Stimulated activated naive B cell treated with anti-CD40 and anti-IgM and Interleukin-4, amounts not matched to agents 10 μg/mL and 1 μg/mL and 100 μg/mL, for 72 hours (primary cell): Measurements from ENCODE around the gene COX7B2.
A peak's percentile ranks its signal among the peaks of the same experiment; 100 is the strongest.

ENCODE experiments used
- ATAC-seq, 2 donors: fragments of 150-1000 bp; cut with Tn5 transposase; replicated peaks; 2 replicates each; pipeline ENCODE4 v1.10.0; 2021; ENCODE audit warnings: moderate library complexity in 1 of 2
- DNase-seq: peaks from one replicate; pipeline ENCODE4 v3.0.0; 2021
- H3K27ac Mint-ChIP-seq: one replicate; pipeline ENCODE4 v1.8.0; 2022; ENCODE audit warnings: mild to moderate bottlenecking, mixed read lengths
- H3K27me3 Mint-ChIP-seq, 2 donors: one replicate each; pipeline ENCODE4 v1.8.0; 2022; ENCODE audit warnings: mixed read lengths in 2 of 2
- H3K36me3 Mint-ChIP-seq, 2 donors: one replicate each; pipeline ENCODE4 v1.8.0; 2022; ENCODE audit warnings: mixed read lengths in 2 of 2, mild to moderate bottlenecking in 1 of 2
- H3K4me1 Mint-ChIP-seq, 2 donors: one replicate each; pipeline ENCODE4 v1.8.0; 2022; ENCODE audit warnings: mixed read lengths in 2 of 2, mild to moderate bottlenecking in 1 of 2
- H3K4me3 Mint-ChIP-seq, 2 donors: one replicate each; pipeline ENCODE4 v1.8.0; 2022; ENCODE audit warnings: mild to moderate bottlenecking in 2 of 2, mixed read lengths in 2 of 2, moderate library complexity in 1 of 2
- H3K9me3 Mint-ChIP-seq, 2 donors: one replicate each; pipeline ENCODE4 v1.8.0; 2022; ENCODE audit warnings: mixed read lengths in 2 of 2, mild to moderate bottlenecking in 1 of 2

COX7B2 gene, protein sequence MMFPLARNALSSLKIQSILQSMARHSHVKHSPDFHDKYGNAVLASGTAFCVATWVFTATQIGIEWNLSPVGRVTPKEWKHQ

GRCh38 chr4:46909078-46909477 lies at the start of gene COX7B2:
Gene COX7B2, minus strand, starts transcription at chr4:46909245. Its CDS starts 174,053 bp downstream, at chr4:46735192.
- no peaks in the 10 kb centered on the region for H3K27me3 Mint-ChIP-seq
- no peak for DNase-seq
- H3K4me3 Mint-ChIP-seq, result no peak within 1 kb of the TSS
- ATAC-seq, result no peak
- no peaks in the 10 kb centered on the region for H3K36me3 Mint-ChIP-seq
- H3K9me3 Mint-ChIP-seq, result peaks cover 2 to 4% of the 10 kb centered on the region in 2 donors
- H3K4me1 Mint-ChIP-seq, result no peaks in the 10 kb centered on the region
- H3K27ac Mint-ChIP-seq, result no peak within 1 kb of the TSS

- no peaks in the 10 kb centered on the region for H3K36me3 Mint-ChIP-seq
- H3K9me3 Mint-ChIP-seq, result no peaks in the 10 kb centered on the region
- H3K27me3 Mint-ChIP-seq, result no peaks in the 10 kb centered on the region
- no peak overlapping the region for H3K4me3 Mint-ChIP-seq
- H3K27ac Mint-ChIP-seq, result no peak overlapping the region
- ATAC-seq (no peak), DNase-seq (no peak)
- no peaks in the 10 kb centered on the region for H3K4me1 Mint-ChIP-seq
These were observed 47.4 kb upstream of the COX7B2 start for GRCh38 chr4:46956451-46956850.

DNA sequence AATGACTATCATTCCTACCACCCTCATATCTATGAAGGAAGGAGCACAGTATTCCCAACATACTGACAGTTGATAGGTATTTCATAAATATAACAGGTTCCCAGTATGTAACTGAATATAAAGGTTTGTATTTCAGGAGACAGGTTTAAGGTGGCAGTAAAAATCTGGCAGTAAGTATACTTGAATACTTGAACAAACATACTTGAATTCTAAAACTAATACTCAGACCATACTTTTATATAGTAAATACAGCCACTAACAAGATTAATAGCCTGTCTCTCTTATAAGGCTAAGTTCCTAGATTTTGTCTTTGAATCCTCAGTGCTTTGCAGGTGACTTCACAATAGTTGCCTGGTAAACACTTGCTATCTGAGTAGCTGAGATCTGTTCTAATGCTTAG lies 46.6 kb upstream of the COX7B2 start:
- H3K4me3 Mint-ChIP-seq, result no peak overlapping the region
- H3K27me3 Mint-ChIP-seq, result no peaks in the 10 kb centered on the region
- no peaks in the 10 kb centered on the region for H3K4me1 Mint-ChIP-seq
- no peak for DNase-seq
- no peaks in the 10 kb centered on the region for H3K9me3 Mint-ChIP-seq
- ATAC-seq, result no peak
- no peaks in the 10 kb centered on the region for H3K36me3 Mint-ChIP-seq
- no peak overlapping the region for H3K27ac Mint-ChIP-seq

- Mint-ChIP-seq H3K36me3 (no peaks in the 10 kb centered on the region), H3K4me3 (no peak overlapping the region), H3K27ac (no peak overlapping the region), H3K9me3 (no peaks in the 10 kb centered on the region), H3K27me3 (no peaks in the 10 kb centered on the region), H3K4me1 (no peaks in the 10 kb centered on the region)
- ATAC-seq (no peak), DNase-seq (no peak)
These were observed 45.6 kb upstream of the COX7B2 start for GRCh38 chr4:46954643-46955042.

- no peaks in the 10 kb centered on the region for H3K9me3 Mint-ChIP-seq
- no peak overlapping the region for H3K4me3 Mint-ChIP-seq
- no peak for ATAC-seq
- DNase-seq, result no peak
- H3K4me1 Mint-ChIP-seq, result no peaks in the 10 kb centered on the region
- no peaks in the 10 kb centered on the region for H3K27me3 Mint-ChIP-seq
- H3K36me3 Mint-ChIP-seq, result no peaks in the 10 kb centered on the region
- H3K27ac Mint-ChIP-seq, result no peak overlapping the region
These were observed 44.5 kb upstream of the COX7B2 start for GRCh38 chr4:46953564-46953963.

DNA sequence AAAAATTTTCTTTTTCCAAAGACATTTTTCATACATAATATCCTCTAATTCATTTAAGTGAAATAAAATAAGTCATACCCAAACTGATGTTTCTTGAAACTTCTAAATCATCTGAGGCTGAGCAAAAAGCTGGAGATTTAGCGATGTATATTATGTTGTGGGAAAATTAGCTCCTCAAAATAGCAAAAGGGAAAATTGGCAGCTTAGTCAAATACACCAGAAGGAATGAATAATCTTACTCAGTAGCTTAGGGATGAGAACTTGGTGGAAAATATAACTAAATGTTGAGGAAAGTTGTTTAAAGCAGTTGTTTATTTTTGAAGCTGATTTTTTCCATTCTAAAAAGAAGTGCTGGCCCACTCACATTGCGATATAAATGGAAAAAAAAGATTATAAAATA lies 43.4 kb upstream of the COX7B2 start:
- Mint-ChIP-seq H3K4me1 (no peaks in the 10 kb centered on the region), H3K27me3 (no peaks in the 10 kb centered on the region), H3K4me3 (no peak overlapping the region), H3K36me3 (no peaks in the 10 kb centered on the region), H3K9me3 (no peaks in the 10 kb centered on the region), H3K27ac (no peak overlapping the region)
- DNase-seq, result no peak
- no peak for ATAC-seq

- Mint-ChIP-seq H3K9me3 (no peaks in the 10 kb centered on the region), H3K4me1 (no peaks in the 10 kb centered on the region), H3K4me3 (no peak overlapping the region), H3K27me3 (no peaks in the 10 kb centered on the region), H3K27ac (no peak overlapping the region), H3K36me3 (no peaks in the 10 kb centered on the region)
- ATAC-seq (no peak), DNase-seq (no peak)
These were observed 41.8 kb upstream of the COX7B2 start for GRCh38 chr4:46950826-46951225.

GRCh38 chr4:46949822-46950221 lies 40.8 kb upstream of the COX7B2 start:
- no peak overlapping the region for H3K4me3 Mint-ChIP-seq
- no peak for DNase-seq
- no peak for ATAC-seq
- H3K27ac Mint-ChIP-seq, result no peak overlapping the region
- no peaks in the 10 kb centered on the region for H3K36me3 Mint-ChIP-seq
- no peaks in the 10 kb centered on the region for H3K27me3 Mint-ChIP-seq
- H3K4me1 Mint-ChIP-seq, result no peaks in the 10 kb centered on the region
- H3K9me3 Mint-ChIP-seq, result no peaks in the 10 kb centered on the region

DNA sequence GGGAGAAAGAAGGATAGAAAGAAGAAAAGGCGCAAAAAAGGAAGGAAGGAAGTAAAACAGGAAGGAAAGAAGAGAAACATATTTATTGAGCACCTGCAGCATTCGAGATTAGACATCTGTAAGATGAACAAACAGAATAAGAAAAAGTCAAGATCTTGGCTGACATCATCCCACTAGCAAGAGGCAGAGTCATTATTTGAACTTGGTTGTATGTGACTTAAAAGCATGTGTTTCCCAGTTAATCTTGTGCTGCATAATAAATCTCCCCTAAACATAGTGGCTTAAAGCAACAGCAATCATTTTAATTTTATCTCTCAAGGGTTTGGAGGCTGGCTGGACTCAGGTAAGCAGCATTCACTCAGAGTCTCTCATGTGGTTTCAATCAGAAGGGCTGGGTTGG lies 38.5 kb upstream of the COX7B2 start:
- Mint-ChIP-seq H3K4me1 (no peaks in the 10 kb centered on the region), H3K9me3 (no peaks in the 10 kb centered on the region), H3K36me3 (no peaks in the 10 kb centered on the region), H3K27ac (no peak overlapping the region), H3K4me3 (no peak overlapping the region), H3K27me3 (no peaks in the 10 kb centered on the region)
- DNase-seq (no peak), ATAC-seq (no peak)

GRCh38 chr4:46946919-46947536 lies 38.0 kb upstream of the COX7B2 start:
- Mint-ChIP-seq H3K9me3 (no peaks in the 10 kb centered on the region), H3K4me1 (no peaks in the 10 kb centered on the region), H3K27me3 (no peaks in the 10 kb centered on the region), H3K4me3 (no peak overlapping the region), H3K27ac (no peak overlapping the region), H3K36me3 (no peaks in the 10 kb centered on the region)
- no peak for ATAC-seq
- no peak for DNase-seq

- no peak for ATAC-seq
- Mint-ChIP-seq H3K4me1 (no peaks in the 10 kb centered on the region), H3K27me3 (no peaks in the 10 kb centered on the region), H3K27ac (no peak overlapping the region), H3K9me3 (no peaks in the 10 kb centered on the region), H3K4me3 (no peak overlapping the region), H3K36me3 (no peaks in the 10 kb centered on the region)
- DNase-seq, result no peak
These were observed 36.0 kb upstream of the COX7B2 start for GRCh38 chr4:46945062-46945461.

DNA sequence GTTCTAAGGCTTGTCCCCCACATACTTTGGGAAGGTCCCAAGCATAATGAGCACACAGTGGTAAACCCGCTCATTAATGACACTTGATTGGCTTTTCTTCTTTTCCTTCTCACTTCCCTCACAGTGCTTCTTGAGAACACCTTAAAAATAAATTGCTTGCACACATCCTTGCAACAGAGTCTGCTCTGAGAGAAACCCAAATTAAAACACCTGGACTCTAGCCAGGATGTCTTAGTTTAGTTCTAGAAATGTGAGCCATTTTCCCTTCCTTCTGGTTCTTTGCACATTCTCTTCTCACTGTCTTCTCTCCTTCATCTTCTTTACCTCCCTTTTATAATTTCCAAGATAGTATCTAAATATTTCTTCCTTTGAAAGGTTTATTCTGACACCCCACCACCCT lies 35.3 kb upstream of the COX7B2 start:
- DNase-seq, result no peak
- ATAC-seq, result no peak
- H3K4me3 Mint-ChIP-seq, result no peak overlapping the region
- H3K9me3 Mint-ChIP-seq, result no peaks in the 10 kb centered on the region
- H3K27me3 Mint-ChIP-seq, result no peaks in the 10 kb centered on the region
- H3K4me1 Mint-ChIP-seq, result no peaks in the 10 kb centered on the region
- H3K36me3 Mint-ChIP-seq, result no peaks in the 10 kb centered on the region
- H3K27ac Mint-ChIP-seq, result no peak overlapping the region

DNA sequence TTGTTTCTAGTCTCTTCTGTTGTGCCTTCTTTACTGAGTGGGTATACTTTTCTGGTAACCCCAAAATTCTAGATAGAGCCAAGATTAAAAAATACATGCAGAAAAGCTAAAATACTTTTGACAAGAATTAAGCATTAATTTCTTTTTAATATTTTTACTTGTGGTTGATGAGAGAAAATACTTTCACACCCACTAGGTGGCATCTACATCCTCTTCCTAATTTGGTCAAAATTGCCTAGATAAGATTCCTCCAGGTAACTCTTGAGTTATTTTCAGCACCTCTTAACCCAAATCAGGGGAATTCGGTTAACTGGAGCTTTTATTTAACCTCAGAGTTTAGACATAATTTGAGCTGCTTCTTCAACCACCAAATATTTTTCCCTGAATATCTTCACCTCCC lies 28.4 kb upstream of the COX7B2 start:
- no peaks in the 10 kb centered on the region for H3K27me3 Mint-ChIP-seq
- H3K4me3 Mint-ChIP-seq, result no peak overlapping the region
- H3K9me3 Mint-ChIP-seq, result no peaks in the 10 kb centered on the region
- DNase-seq, result no peak
- no peak for ATAC-seq
- H3K27ac Mint-ChIP-seq, result no peak overlapping the region
- no peaks in the 10 kb centered on the region for H3K36me3 Mint-ChIP-seq
- no peaks in the 10 kb centered on the region for H3K4me1 Mint-ChIP-seq

- ATAC-seq (no peak), DNase-seq (no peak)
- Mint-ChIP-seq H3K4me1 (no peaks in the 10 kb centered on the region), H3K4me3 (no peak overlapping the region), H3K9me3 (no peaks in the 10 kb centered on the region), H3K27me3 (no peaks in the 10 kb centered on the region), H3K36me3 (no peaks in the 10 kb centered on the region), H3K27ac (no peak overlapping the region)
These were observed 25.7 kb upstream of the COX7B2 start for GRCh38 chr4:46934726-46935125.

DNA sequence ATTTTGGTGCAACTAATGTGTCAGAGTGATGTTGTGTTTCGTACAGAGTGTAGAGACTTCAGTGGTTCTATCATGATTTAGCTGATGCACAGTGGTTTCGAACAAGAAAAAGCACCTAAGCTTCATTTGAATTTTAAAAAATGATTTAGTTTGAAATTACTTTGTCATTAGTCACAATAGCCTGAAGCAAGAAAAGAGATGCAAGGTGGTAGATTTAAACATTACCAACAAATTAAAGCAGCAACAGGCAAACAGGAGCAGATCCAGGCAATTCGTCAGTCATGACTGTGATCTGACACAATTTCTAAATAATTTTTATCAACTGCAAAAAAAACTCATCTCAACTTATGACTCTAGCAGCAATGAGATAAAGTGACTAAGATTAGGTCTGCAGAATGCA lies 24.6 kb upstream of the COX7B2 start:
- no peaks in the 10 kb centered on the region for H3K36me3 Mint-ChIP-seq
- H3K9me3 Mint-ChIP-seq, result no peaks in the 10 kb centered on the region
- no peaks in the 10 kb centered on the region for H3K27me3 Mint-ChIP-seq
- DNase-seq (no peak), ATAC-seq (no peak)
- H3K4me3 Mint-ChIP-seq, result no peak overlapping the region
- no peak overlapping the region for H3K27ac Mint-ChIP-seq
- no peaks in the 10 kb centered on the region for H3K4me1 Mint-ChIP-seq

GRCh38 chr4:46931981-46932380 lies 22.9 kb upstream of the COX7B2 start:
- H3K9me3 Mint-ChIP-seq, result no peaks in the 10 kb centered on the region
- ATAC-seq (peak; percentile 58 to 75), DNase-seq (peak; percentile 2)
- no peaks in the 10 kb centered on the region for H3K4me1 Mint-ChIP-seq
- H3K4me3 Mint-ChIP-seq, result no peak overlapping the region
- H3K27me3 Mint-ChIP-seq, result no peaks in the 10 kb centered on the region
- no peak overlapping the region for H3K27ac Mint-ChIP-seq
- no peaks in the 10 kb centered on the region for H3K36me3 Mint-ChIP-seq
